Omental fat pad (tissue), 4 donors: Measurements from ENCODE around the gene BCCIP. TPM values are rescaled to one million over a fixed set of nuclear protein-coding genes. Genes with fewer than 3 reads are reported as not detected.

Experiments used
- ATAC-seq: fragments of 150-250 bp; one replicate; pipeline ENCODE4 v1.9.1; 2016; ENCODE audit warnings: mild to moderate bottlenecking, moderate library complexity; ENCODE audit not compliant: low FRiP score
- DNase-seq: peaks from one replicate; pipeline ENCODE4 v3.0.0-alpha.2; 2019; ENCODE audit warnings: low spot score
- total RNA-seq, 4 donors: library from RNA; depleted of rRNA; stranded (reverse); fragments of >200 nt; gene quantifications; one replicate each; pipeline ENCODE4 v1.1.0, GENCODE V29; 2016
- TF ChIP-seq, protein P1 (sequence below), 3 donors: fragments of 450-650 bp; IDR thresholded peaks; one replicate each; pipeline ENCODE4 v1.5.1; 2016 to 2017; ENCODE audit warnings: antibody characterized with exemption in 3 of 3, mild to moderate bottlenecking in 3 of 3, moderate library complexity in 2 of 3

The BCCIP gene
- total RNA-seq, 4 donors from 2014 or later, result 39.6 to 93.8 (median 44.9) TPM

- ATAC-seq, result no peak
- no peak for DNase-seq
- TF ChIP-seq, protein P1, sequence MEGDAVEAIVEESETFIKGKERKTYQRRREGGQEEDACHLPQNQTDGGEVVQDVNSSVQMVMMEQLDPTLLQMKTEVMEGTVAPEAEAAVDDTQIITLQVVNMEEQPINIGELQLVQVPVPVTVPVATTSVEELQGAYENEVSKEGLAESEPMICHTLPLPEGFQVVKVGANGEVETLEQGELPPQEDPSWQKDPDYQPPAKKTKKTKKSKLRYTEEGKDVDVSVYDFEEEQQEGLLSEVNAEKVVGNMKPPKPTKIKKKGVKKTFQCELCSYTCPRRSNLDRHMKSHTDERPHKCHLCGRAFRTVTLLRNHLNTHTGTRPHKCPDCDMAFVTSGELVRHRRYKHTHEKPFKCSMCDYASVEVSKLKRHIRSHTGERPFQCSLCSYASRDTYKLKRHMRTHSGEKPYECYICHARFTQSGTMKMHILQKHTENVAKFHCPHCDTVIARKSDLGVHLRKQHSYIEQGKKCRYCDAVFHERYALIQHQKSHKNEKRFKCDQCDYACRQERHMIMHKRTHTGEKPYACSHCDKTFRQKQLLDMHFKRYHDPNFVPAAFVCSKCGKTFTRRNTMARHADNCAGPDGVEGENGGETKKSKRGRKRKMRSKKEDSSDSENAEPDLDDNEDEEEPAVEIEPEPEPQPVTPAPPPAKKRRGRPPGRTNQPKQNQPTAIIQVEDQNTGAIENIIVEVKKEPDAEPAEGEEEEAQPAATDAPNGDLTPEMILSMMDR (IDR thresholded peaks at IDR 0.05), result no peak
Observed at GRCh38 chr10:125815764-125816163, 7.6 kb upstream of the BCCIP start.

DNA sequence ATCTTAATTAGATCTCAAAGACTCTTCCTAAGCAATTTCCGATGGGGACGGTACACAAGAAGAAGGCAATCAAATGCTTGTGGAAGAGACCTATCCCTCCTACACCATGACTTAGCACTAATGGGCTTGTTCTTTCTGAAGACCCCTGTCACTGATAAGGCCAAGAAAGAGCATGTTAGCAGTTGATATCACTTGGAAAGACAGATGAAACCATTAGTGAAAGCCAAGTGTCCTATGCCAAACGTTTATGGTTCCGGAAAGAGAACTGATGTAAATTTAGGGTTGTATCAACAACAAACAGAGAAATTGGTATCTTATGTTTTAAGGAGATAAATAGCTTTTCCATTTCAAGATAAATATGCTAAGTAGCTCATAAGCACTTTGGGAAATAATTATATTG, 6.8 kb upstream of the BCCIP start:
- TF ChIP-seq, protein P1 (IDR thresholded peaks at IDR 0.05), result no peak
- ATAC-seq (no peak), DNase-seq (no peak)

DNA sequence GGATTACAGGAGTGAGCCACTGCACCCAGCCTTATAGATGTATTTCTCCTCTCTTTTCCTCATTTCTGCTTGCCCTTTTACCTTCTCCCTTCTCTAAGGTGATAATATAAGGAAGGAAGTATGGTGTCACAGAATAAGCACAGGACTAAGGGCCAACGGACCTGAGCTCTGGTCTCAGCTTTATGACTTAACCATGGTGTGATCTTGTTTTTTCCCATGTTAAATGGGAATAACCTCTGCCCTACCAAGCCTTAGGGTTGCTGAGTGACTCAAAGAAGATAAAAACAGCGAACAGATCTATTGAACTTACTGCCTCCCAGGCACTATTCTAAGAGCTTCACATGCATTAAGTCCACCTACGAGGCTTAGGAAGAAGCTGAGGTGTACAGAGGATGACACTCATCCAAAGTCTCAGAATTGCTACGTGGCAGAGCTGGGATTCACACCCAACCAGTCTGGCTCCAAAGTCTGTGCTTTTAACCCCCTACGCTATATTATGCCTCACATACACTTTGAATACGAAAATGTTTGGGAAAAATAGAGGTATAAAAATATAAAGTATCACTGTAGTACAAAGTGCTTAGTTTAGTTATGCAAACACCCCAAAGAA, 5.9 kb upstream of the BCCIP start:
- DNase-seq (no peak), ATAC-seq (no peak)
- TF ChIP-seq, protein P1 (IDR thresholded peaks at IDR 0.05), result no peak

DNA sequence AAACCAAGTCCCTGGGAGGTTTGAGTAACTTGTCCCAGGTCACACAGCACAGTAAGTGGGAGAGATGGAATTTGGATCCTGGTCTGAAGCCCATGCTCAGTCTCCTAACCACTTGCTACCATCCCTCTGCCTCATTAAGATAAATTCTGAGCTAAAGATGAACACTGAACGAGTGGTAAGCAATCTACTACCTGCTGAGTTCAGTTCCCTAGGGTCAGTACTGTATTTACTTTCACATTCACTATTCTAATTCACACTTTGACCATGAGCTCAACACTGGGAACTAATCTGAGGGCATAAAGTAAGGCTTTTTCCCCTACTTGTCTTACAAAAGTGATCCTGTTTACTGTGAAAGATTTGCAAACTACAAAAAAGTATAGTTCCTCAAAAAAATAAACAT, 2.6 kb upstream of the BCCIP start:
- DNase-seq (no peak), ATAC-seq (no peak)
- TF ChIP-seq, protein P1 (IDR thresholded peaks at IDR 0.05), result no peak

GRCh38 chr10:125823663-125824251, 411 bp downstream of the BCCIP start:
- TF ChIP-seq, protein P1 (IDR thresholded peaks at IDR 0.05), result no peak
- ATAC-seq (no peak), DNase-seq (no peak)

- TF ChIP-seq, protein P1 (IDR thresholded peaks at IDR 0.05), result no peak
- ATAC-seq (no peak), DNase-seq (no peak)
Observed at GRCh38 chr10:125824736-125825135, 1.4 kb downstream of the BCCIP start.

DNA sequence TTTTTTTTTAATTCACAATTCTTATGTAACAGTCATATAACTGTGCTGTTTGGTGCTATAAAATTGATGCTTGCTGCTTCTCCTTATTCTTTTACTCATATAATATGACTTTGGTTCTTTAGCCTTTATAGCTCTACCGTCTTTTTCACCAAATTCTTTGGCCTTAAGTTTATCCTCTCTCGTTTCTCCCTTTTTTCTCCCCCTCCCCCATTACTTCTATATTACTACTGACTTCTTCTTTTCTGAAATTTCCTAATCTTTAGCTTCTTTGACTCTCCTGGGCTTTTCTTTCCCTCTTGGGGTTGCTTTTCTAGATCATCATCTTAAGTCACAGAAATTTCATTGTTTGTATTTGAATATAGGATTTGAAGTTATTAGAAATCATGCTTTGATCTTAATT, 3.8 kb downstream of the BCCIP start:
- DNase-seq (no peak), ATAC-seq (no peak)
- TF ChIP-seq, protein P1 (IDR thresholded peaks at IDR 0.05), result no peak
